ENCODE measurements around the gene KRT2.

The KRT2 gene

GRCh38 chr12:52688481-52688880, 36.5 kb upstream of the KRT2 start:
- TF ChIP-seq, protein P1, sequence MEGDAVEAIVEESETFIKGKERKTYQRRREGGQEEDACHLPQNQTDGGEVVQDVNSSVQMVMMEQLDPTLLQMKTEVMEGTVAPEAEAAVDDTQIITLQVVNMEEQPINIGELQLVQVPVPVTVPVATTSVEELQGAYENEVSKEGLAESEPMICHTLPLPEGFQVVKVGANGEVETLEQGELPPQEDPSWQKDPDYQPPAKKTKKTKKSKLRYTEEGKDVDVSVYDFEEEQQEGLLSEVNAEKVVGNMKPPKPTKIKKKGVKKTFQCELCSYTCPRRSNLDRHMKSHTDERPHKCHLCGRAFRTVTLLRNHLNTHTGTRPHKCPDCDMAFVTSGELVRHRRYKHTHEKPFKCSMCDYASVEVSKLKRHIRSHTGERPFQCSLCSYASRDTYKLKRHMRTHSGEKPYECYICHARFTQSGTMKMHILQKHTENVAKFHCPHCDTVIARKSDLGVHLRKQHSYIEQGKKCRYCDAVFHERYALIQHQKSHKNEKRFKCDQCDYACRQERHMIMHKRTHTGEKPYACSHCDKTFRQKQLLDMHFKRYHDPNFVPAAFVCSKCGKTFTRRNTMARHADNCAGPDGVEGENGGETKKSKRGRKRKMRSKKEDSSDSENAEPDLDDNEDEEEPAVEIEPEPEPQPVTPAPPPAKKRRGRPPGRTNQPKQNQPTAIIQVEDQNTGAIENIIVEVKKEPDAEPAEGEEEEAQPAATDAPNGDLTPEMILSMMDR (IDR thresholded peaks at IDR 0.05; ENCODE audit: insufficient read depth, low read length, poor library complexity, severe bottlenecking), result no peak
- Histone ChIP-seq H3K36me3 (ENCODE audit: control insufficient read depth, insufficient read depth, low read length) (no peaks in the 10 kb centered on the region), H3K4me3 (replicated peaks; ENCODE audit: low read depth, low read length) (no peak overlapping the region), H3K27me3 (replicated peaks; ENCODE audit: control insufficient read depth, insufficient read depth, low read length) (peaks cover 7% of the 10 kb centered on the region)
- no peak for DNase-seq (ENCODE audit: extremely low read depth, insufficient read length)

DNA sequence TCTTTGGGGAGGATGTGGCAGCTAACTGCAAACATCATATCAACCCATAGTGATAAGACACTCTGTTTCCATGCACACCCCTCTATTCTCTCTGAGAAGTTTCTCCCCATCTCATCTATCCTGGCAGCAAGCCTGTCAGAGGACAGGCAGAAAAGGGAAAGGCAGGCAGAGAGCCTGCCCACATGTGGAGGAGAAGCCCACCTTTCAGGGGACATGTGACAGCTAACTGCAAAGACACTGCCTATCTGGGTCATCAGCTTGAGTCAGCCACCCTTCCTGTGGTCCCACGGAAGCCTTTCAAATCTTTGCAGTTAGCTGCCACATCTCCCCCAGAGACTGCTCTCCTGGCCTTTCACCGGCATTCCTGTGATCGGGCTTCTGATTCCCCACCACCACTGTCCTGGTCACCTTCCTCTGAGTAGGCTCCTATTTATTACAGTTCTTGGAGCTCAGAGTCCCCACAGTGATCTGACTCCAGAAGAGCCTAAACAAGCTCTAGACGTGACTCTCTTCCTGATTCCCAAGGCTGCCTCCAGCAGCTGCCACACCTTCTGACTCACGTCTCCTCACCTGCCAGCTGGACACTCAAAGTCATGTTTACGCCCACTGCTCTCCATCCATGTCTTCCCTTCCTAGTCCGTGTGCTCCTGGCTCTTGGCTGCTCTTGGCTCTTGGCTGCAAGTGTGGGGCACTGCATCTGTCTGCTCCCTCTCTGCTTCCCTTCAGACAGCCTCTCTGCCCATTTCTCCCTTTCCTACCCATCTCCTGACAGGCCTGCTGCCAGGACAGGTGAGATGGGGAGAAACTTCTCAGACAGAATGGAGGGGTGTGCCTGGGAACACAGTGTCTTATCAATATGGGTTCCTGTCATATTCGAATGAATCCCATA, 35.7 kb upstream of the KRT2 start:
- DNase-seq (ENCODE audit: extremely low read depth, insufficient read length), result no peak
- no peaks in the 10 kb centered on the region for H3K36me3 ChIP-seq (ENCODE audit: control insufficient read depth, insufficient read depth, low read length)
- H3K27me3 ChIP-seq (replicated peaks; ENCODE audit: control insufficient read depth, insufficient read depth, low read length), result peaks cover 5% of the 10 kb centered on the region
- no peak overlapping the region for H3K4me3 ChIP-seq (replicated peaks; ENCODE audit: low read depth, low read length)
- TF ChIP-seq, protein P1 (IDR thresholded peaks at IDR 0.05; ENCODE audit: insufficient read depth, low read length, poor library complexity, severe bottlenecking), result no peak

GRCh38 chr12:52686756-52687487, 34.9 kb upstream of the KRT2 start:
- Histone ChIP-seq H3K4me3 (replicated peaks; ENCODE audit: low read depth, low read length) (no peak overlapping the region), H3K27me3 (replicated peaks; ENCODE audit: control insufficient read depth, insufficient read depth, low read length) (peaks cover 3% of the 10 kb centered on the region), H3K36me3 (ENCODE audit: control insufficient read depth, insufficient read depth, low read length) (no peaks in the 10 kb centered on the region)
- TF ChIP-seq, protein P1 (IDR thresholded peaks at IDR 0.05; ENCODE audit: insufficient read depth, low read length, poor library complexity, severe bottlenecking), result no peak
- DNase-seq (ENCODE audit: extremely low read depth, insufficient read length), result no peak

GRCh38 chr12:52686063-52686462, 34.1 kb upstream of the KRT2 start:
- TF ChIP-seq, protein P1 (IDR thresholded peaks at IDR 0.05; ENCODE audit: insufficient read depth, low read length, poor library complexity, severe bottlenecking), result no peak
- H3K4me3 ChIP-seq (replicated peaks; ENCODE audit: low read depth, low read length), result no peak overlapping the region
- peaks cover 3% of the 10 kb centered on the region for H3K27me3 ChIP-seq (replicated peaks; ENCODE audit: control insufficient read depth, insufficient read depth, low read length)
- H3K36me3 ChIP-seq (ENCODE audit: control insufficient read depth, insufficient read depth, low read length), result no peaks in the 10 kb centered on the region
- DNase-seq (ENCODE audit: extremely low read depth, insufficient read length), result no peak

DNA sequence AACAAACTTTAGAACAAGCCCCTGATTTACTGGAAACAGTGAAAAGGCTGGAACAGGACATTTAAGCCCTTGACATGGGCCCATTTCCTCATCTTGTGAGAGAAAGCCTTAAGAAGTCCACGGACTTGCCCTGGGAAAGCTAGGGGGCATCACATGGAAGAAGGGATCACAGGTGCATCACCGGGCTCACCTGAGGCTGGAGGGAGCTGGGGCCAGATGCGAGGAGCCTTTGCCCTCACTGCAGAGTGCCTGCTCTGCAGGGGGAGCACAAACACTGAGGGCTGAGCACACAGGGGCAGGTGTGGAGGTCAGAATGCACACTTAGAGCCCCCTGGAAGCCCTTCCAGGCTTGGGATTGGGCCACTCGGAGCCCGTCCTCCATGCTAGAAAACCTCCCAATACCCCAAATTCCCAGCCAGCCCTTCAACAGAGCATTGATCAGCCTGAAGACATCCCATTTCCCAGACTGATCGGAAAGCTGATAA, 33.4 kb upstream of the KRT2 start:
- peaks cover 3% of the 10 kb centered on the region for H3K27me3 ChIP-seq (replicated peaks; ENCODE audit: control insufficient read depth, insufficient read depth, low read length)
- H3K4me3 ChIP-seq (replicated peaks; ENCODE audit: low read depth, low read length), result no peak overlapping the region
- TF ChIP-seq, protein P1 (IDR thresholded peaks at IDR 0.05; ENCODE audit: insufficient read depth, low read length, poor library complexity, severe bottlenecking), result no peak
- DNase-seq (ENCODE audit: extremely low read depth, insufficient read length), result no peak
- H3K36me3 ChIP-seq (ENCODE audit: control insufficient read depth, insufficient read depth, low read length), result no peaks in the 10 kb centered on the region
